Measurements from ENCODE around the gene RAPGEF5.

The RAPGEF5 gene

DNA sequence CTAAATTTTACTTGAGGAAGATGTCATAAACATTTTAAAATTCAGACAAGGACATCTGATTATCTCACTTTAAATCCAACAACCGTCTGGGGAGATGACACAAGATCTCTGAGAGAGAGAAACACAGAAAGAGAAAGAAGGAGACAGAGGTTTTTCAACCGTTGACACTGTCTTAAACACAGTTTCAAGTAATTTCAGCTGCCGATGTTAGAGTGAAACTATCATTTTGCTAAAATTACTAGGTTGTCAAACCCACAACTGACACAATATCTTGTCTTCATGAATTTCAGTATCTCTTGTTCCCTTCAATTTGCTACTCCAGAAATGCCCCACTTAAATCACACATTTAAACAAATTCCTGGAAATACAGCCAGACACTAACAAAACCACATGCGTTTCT is 174.8 kb downstream of the RAPGEF5 start:
- Histone ChIP-seq H3K27ac (ENCODE audit: low read depth, low read length) (no peak overlapping the region), H3K79me2 (ENCODE audit: control insufficient read depth, insufficient read depth, low read length, unreplicated experiment) (no peaks in the 10 kb centered on the region), H3K36me3 (ENCODE audit: insufficient read depth, low read length) (no peaks in the 10 kb centered on the region), H3K4me1 (ENCODE audit: control insufficient read depth, insufficient read depth, low read length, unreplicated experiment) (no peaks in the 10 kb centered on the region), H2AFZ (ENCODE audit: low read length, unreplicated experiment) (no peak overlapping the region), H3K4me3 (ENCODE audit: low read depth, low read length) (no peak overlapping the region), H3K27me3 (ENCODE audit: insufficient read depth, low read length) (no peaks in the 10 kb centered on the region)

- no peaks in the 10 kb centered on the region for H3K36me3 ChIP-seq (ENCODE audit: insufficient read depth, low read length)
Observed at GRCh38 chr7:22181663-22182062, 175.3 kb downstream of the RAPGEF5 start.

GRCh38 chr7:22179442-22179879 is 177.5 kb downstream of the RAPGEF5 start:
- H3K27ac ChIP-seq (ENCODE audit: low read depth, low read length): no peak overlapping the region
- no peak overlapping the region for H2AFZ ChIP-seq (ENCODE audit: low read length, unreplicated experiment)
- H3K4me1 ChIP-seq (ENCODE audit: control insufficient read depth, insufficient read depth, low read length, unreplicated experiment): no peaks in the 10 kb centered on the region
- H3K79me2 ChIP-seq (ENCODE audit: control insufficient read depth, insufficient read depth, low read length, unreplicated experiment): no peaks in the 10 kb centered on the region
- no peaks in the 10 kb centered on the region for H3K36me3 ChIP-seq (ENCODE audit: insufficient read depth, low read length)
- no peak overlapping the region for H3K4me3 ChIP-seq (ENCODE audit: low read depth, low read length)
- H3K27me3 ChIP-seq (ENCODE audit: insufficient read depth, low read length): no peaks in the 10 kb centered on the region

More at GRCh38 chr7:22181663-22182062, 175.3 kb downstream of the RAPGEF5 start:
- H3K79me2 ChIP-seq (ENCODE audit: control insufficient read depth, insufficient read depth, low read length, unreplicated experiment): no peaks in the 10 kb centered on the region
- H3K27ac ChIP-seq (ENCODE audit: low read depth, low read length): no peak overlapping the region
- no peak overlapping the region for H3K4me3 ChIP-seq (ENCODE audit: low read depth, low read length)
- no peak overlapping the region for H2AFZ ChIP-seq (ENCODE audit: low read length, unreplicated experiment)
- no peaks in the 10 kb centered on the region for H3K27me3 ChIP-seq (ENCODE audit: insufficient read depth, low read length)
- H3K4me1 ChIP-seq (ENCODE audit: control insufficient read depth, insufficient read depth, low read length, unreplicated experiment): no peaks in the 10 kb centered on the region

GRCh38 chr7:22178735-22179134 is 178.2 kb downstream of the RAPGEF5 start:
- Histone ChIP-seq H3K27ac (ENCODE audit: low read depth, low read length) (no peak overlapping the region), H3K27me3 (ENCODE audit: insufficient read depth, low read length) (no peaks in the 10 kb centered on the region)

GRCh38 chr7:22176791-22177412 is 180.1 kb downstream of the RAPGEF5 start:
- Histone ChIP-seq H3K27ac (ENCODE audit: low read depth, low read length) (no peak overlapping the region), H3K79me2 (ENCODE audit: control insufficient read depth, insufficient read depth, low read length, unreplicated experiment) (no peaks in the 10 kb centered on the region), H3K4me3 (ENCODE audit: low read depth, low read length) (no peak overlapping the region), H2AFZ (ENCODE audit: low read length, unreplicated experiment) (no peak overlapping the region), H3K27me3 (ENCODE audit: insufficient read depth, low read length) (no peaks in the 10 kb centered on the region), H3K36me3 (ENCODE audit: insufficient read depth, low read length) (no peaks in the 10 kb centered on the region), H3K4me1 (ENCODE audit: control insufficient read depth, insufficient read depth, low read length, unreplicated experiment) (no peaks in the 10 kb centered on the region)

More at GRCh38 chr7:22178735-22179134, 178.2 kb downstream of the RAPGEF5 start:
- H3K4me3 ChIP-seq (ENCODE audit: low read depth, low read length): no peak overlapping the region
- no peaks in the 10 kb centered on the region for H3K79me2 ChIP-seq (ENCODE audit: control insufficient read depth, insufficient read depth, low read length, unreplicated experiment)
- H3K4me1 ChIP-seq (ENCODE audit: control insufficient read depth, insufficient read depth, low read length, unreplicated experiment): no peaks in the 10 kb centered on the region
- no peak overlapping the region for H2AFZ ChIP-seq (ENCODE audit: low read length, unreplicated experiment)
- H3K36me3 ChIP-seq (ENCODE audit: insufficient read depth, low read length): no peaks in the 10 kb centered on the region

DNA sequence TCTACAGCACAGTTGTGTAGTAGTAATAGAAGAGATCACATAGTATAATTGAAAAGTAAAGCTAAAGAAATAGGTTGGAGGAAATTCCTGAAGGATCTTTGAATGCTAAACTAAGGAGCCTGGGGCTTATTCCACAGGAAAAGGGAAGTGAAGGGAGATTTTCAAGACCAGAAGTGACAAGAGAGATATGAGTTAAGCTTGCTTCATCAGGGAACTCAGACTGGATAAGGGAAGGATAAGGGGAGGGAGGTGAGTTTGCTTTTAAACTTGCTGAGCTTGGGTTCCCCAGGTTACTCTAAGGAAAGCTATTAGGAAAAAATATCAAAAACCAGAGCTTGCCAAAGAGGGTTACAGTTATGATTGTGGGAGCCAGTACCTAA is 182.4 kb downstream of the RAPGEF5 start:
- no peaks in the 10 kb centered on the region for H3K36me3 ChIP-seq (ENCODE audit: insufficient read depth, low read length)
- H3K4me1 ChIP-seq (ENCODE audit: control insufficient read depth, insufficient read depth, low read length, unreplicated experiment): no peaks in the 10 kb centered on the region
- no peak overlapping the region for H3K27ac ChIP-seq (ENCODE audit: low read depth, low read length)
- no peaks in the 10 kb centered on the region for H3K27me3 ChIP-seq (ENCODE audit: insufficient read depth, low read length)
- H2AFZ ChIP-seq (ENCODE audit: low read length, unreplicated experiment): no peak overlapping the region
- no peak overlapping the region for H3K4me3 ChIP-seq (ENCODE audit: low read depth, low read length)
- no peaks in the 10 kb centered on the region for H3K79me2 ChIP-seq (ENCODE audit: control insufficient read depth, insufficient read depth, low read length, unreplicated experiment)

- Histone ChIP-seq H2AFZ (ENCODE audit: low read length, unreplicated experiment) (no peak overlapping the region), H3K4me1 (ENCODE audit: control insufficient read depth, insufficient read depth, low read length, unreplicated experiment) (no peaks in the 10 kb centered on the region), H3K4me3 (ENCODE audit: low read depth, low read length) (no peak overlapping the region), H3K36me3 (ENCODE audit: insufficient read depth, low read length) (no peaks in the 10 kb centered on the region), H3K27me3 (ENCODE audit: insufficient read depth, low read length) (no peaks in the 10 kb centered on the region), H3K79me2 (ENCODE audit: control insufficient read depth, insufficient read depth, low read length, unreplicated experiment) (no peaks in the 10 kb centered on the region), H3K27ac (ENCODE audit: low read depth, low read length) (no peak overlapping the region)
Observed at GRCh38 chr7:22173685-22174573, 183.0 kb downstream of the RAPGEF5 start.

DNA sequence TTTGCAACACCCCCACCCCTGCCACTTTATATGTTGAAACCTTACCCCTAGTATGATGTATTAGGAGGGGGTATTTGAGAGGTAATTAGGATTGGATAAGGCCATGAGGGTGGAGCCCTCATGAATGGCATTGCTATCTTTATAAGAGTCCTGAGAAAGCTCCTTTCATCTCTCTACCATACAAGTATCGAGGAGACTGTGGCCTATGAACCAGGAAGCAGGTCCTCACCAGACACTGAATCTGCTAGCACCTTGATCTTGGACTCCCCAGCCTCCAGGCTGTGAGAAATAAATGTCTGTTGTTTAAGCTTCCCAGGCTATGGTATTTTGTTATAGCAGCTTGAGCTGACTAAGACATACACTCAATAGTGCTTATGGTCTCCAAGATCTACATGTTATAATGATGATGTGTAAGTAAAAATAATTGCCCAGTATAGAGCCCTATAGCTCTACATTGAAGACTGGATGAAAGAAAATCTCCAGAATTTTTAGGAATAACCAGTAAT is 188.8 kb downstream of the RAPGEF5 start:
- H3K27ac ChIP-seq (ENCODE audit: low read depth, low read length): no peak overlapping the region
- no peaks in the 10 kb centered on the region for H3K27me3 ChIP-seq (ENCODE audit: insufficient read depth, low read length)
- H3K79me2 ChIP-seq (ENCODE audit: control insufficient read depth, insufficient read depth, low read length, unreplicated experiment): no peaks in the 10 kb centered on the region
- H3K4me3 ChIP-seq (ENCODE audit: low read depth, low read length): no peak overlapping the region
- H3K4me1 ChIP-seq (ENCODE audit: control insufficient read depth, insufficient read depth, low read length, unreplicated experiment): no peaks in the 10 kb centered on the region
- H2AFZ ChIP-seq (ENCODE audit: low read length, unreplicated experiment): no peak overlapping the region
- H3K36me3 ChIP-seq (ENCODE audit: insufficient read depth, low read length): no peaks in the 10 kb centered on the region

- no peaks in the 10 kb centered on the region for H3K36me3 ChIP-seq (ENCODE audit: insufficient read depth, low read length)
- no peaks in the 10 kb centered on the region for H3K27me3 ChIP-seq (ENCODE audit: insufficient read depth, low read length)
- H3K4me1 ChIP-seq (ENCODE audit: control insufficient read depth, insufficient read depth, low read length, unreplicated experiment): no peaks in the 10 kb centered on the region
- no peak overlapping the region for H3K4me3 ChIP-seq (ENCODE audit: low read depth, low read length)
- H3K79me2 ChIP-seq (ENCODE audit: control insufficient read depth, insufficient read depth, low read length, unreplicated experiment): no peaks in the 10 kb centered on the region
- H3K27ac ChIP-seq (ENCODE audit: low read depth, low read length): no peak overlapping the region
- H2AFZ ChIP-seq (ENCODE audit: low read length, unreplicated experiment): no peak overlapping the region
Observed at GRCh38 chr7:22167482-22167881, 189.5 kb downstream of the RAPGEF5 start.

GRCh38 chr7:22166928-22167327 is 190.0 kb downstream of the RAPGEF5 start:
- H3K4me1 ChIP-seq (ENCODE audit: control insufficient read depth, insufficient read depth, low read length, unreplicated experiment): no peaks in the 10 kb centered on the region
- no peak overlapping the region for H3K27ac ChIP-seq (ENCODE audit: low read depth, low read length)
- H3K4me3 ChIP-seq (ENCODE audit: low read depth, low read length): no peak overlapping the region
- no peaks in the 10 kb centered on the region for H3K36me3 ChIP-seq (ENCODE audit: insufficient read depth, low read length)
- H3K79me2 ChIP-seq (ENCODE audit: control insufficient read depth, insufficient read depth, low read length, unreplicated experiment): no peaks in the 10 kb centered on the region
- H2AFZ ChIP-seq (ENCODE audit: low read length, unreplicated experiment): no peak overlapping the region
- no peaks in the 10 kb centered on the region for H3K27me3 ChIP-seq (ENCODE audit: insufficient read depth, low read length)

DNA sequence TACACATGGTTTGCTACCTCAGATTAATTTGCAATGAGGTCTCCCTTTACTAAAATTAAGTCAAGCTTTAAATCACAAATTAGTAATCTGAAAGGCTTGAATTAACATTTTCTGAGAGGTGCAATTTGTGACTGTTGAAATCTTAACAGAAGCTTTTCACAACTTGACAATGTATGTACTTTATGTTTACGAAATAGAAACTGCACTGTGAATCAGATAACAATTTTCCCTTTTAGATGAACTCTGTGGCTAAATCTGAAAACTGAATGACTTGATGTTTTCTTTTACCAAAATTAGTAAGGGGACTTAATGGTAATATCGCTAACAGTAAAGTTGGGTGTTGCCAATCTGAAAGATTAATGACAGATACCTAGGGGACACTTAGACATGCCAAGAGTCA is 197.6 kb downstream of the RAPGEF5 start:
- Histone ChIP-seq H3K79me2 (ENCODE audit: control insufficient read depth, insufficient read depth, low read length, unreplicated experiment) (no peaks in the 10 kb centered on the region), H3K27ac (ENCODE audit: low read depth, low read length) (no peak overlapping the region), H2AFZ (ENCODE audit: low read length, unreplicated experiment) (no peak overlapping the region), H3K27me3 (ENCODE audit: insufficient read depth, low read length) (no peaks in the 10 kb centered on the region), H3K36me3 (ENCODE audit: insufficient read depth, low read length) (no peaks in the 10 kb centered on the region), H3K4me3 (ENCODE audit: low read depth, low read length) (no peak overlapping the region), H3K4me1 (ENCODE audit: control insufficient read depth, insufficient read depth, low read length, unreplicated experiment) (peaks cover 11% of the 10 kb centered on the region)

Measured in ACC112 (cell line).